GM21526 (cell line): Measurements from ENCODE around the gene SEMA6B.

Experiments
- ATAC-seq: cut with Tn5 transposase; IDR thresholded peaks from one replicate; pipeline ENCODE4 v1.9.1; 2021; ENCODE audit warnings: moderate library complexity; ENCODE audit not compliant: unreplicated experiment, low FRiP score

The SEMA6B gene

DNA sequence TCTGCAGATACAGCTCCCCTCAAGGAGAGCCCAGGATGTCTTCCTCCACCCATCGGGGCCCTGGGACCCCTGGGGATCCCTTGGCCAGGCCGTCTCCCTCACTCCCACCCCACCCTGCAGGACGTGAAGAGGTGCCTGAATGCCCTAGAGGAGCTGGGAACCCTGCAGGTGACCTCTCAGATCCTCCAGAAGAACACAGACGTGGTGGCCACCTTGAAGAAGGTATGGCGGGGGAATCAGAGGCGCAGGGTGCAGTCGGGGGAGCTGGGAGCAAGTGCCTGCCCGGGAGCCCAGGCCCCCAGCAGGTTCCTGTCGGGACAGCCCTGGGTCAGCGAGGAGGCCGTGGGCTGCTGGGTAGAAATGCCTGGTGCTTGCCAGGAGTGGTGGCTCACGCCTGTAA lies 60.8 kb downstream of the SEMA6B start:
- ATAC-seq = no peak

GRCh38 chr19:4497770-4498389 lies 61.6 kb downstream of the SEMA6B start:
- no peak for ATAC-seq

GRCh38 chr19:4496304-4496703 lies 63.2 kb downstream of the SEMA6B start:
- no peak for ATAC-seq

- ATAC-seq = no peak
Observed at GRCh38 chr19:4495471-4495870, 64.0 kb downstream of the SEMA6B start.

DNA sequence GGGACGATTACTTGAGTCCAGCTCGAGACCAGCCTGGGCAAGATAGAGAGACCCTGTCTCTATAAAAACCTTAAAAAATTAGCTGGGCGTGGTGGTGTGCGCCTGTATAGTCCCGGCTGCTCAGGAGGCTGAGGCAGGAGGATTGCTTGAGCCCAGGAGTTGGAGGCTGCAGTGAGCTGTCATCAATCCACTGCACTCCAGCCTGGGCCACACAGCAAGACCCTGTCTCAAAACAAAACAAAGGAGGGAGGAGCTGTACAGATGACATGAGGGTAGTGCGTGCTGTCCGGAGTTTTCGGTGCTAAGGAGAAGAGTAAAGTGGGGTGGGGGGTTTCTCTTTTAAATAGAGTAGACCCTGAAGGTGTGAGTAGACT lies 64.8 kb downstream of the SEMA6B start:
- no peak for ATAC-seq

DNA sequence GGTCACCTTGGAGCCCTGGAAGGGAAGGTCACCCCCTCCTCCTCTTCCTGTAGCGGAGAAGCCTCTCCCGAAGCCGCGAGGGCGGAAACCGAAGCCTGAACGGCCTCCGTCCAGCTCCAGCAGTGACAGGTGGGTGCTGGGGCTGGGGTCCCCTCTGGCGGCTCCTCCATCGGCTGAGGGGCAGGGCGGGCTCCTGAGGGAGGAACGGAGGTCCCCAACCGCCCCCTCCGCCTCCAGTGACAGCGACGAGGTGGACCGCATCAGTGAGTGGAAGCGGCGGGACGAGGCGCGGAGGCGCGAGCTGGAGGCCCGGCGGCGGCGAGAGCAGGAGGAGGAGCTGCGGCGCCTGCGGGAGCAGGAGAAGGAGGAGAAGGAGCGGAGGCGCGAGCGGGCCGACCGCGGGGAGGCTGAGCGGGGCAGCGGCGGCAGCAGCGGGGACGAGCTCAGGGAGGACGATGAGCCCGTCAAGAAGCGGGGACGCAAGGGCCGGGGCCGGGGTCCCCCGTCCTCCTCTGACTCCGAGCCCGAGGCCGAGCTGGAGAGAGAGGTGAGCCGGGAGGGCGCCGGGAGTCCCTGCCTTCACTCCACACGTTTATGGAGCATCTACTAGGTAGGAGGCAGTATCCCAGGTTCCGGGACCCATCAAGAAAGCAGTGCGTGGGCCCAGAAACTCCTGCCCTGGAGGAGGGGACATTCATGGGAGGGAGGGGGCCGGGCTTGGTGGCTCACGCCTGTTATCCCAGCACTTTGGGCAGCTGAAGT lies 65.4 kb downstream of the SEMA6B start:
- ATAC-seq = no peak

DNA sequence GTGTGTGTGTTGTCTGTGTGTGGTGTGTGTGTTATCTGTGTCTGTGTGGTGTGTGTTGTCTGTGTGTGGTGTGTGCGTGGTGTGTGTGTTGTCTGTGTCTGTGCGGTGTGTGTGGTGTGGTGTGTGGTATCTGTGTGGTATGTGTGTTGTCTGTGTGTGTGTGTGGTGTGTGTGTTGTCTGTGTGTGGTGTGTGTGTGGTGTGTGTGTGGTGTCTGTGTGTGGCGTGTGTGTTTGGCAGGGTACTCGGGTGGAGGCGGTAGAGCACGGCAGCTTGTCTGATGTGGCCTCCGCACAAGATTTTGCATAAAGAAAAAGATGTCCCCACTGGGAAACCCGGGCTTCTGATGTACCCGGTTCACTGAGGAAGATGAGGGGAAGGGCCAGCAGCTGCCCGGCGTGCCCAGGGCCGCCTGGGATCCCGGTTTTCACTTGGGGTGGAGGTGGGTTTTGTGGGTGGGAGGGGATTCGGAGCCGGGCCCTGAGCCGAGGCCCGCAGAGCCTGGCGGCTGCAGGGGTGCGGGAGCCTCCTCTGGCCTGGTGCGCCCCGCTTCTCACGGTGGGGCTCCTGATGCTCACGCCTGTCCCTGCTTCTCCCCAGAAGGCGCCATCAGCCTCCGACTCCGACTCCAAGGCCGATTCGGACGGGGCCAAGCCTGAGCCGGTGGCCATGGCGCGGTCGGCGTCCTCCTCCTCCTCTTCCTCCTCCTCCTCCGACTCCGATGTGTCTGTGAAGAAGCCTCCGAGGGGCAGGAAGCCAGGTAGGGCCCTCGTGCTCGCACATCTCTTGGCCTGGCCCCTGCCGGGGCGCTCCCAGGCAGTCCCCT lies 66.2 kb downstream of the SEMA6B start:
- no peak for ATAC-seq
